Measurements from ENCODE around the gene LHFPL4. TPM values are rescaled to one million over a fixed set of nuclear protein-coding genes. Genes with fewer than 3 reads are reported as not detected.

The LHFPL4 gene
- total RNA-seq, 1 experiment from 2014 or later, result not detected

- POLR2A ChIA-PET (ENCODE audit: unreplicated experiment), result interaction anchor here (0.7 kb wide), 1 partner anchor 849 kb away, joined by 4 read pairs; no protein-coding TSS in a partner anchor
- H4K20me1 ChIP-seq (ENCODE audit: low read length), result no peaks in the 10 kb centered on the region
- no peak overlapping the region for H3K4me2 ChIP-seq (ENCODE audit: low read length)
- H3K27me3 ChIP-seq (ENCODE audit: low read length), result no peaks in the 10 kb centered on the region
- no TSS peak for BruUV-seq (replicated peaks)
- no peaks in the 10 kb centered on the region for H3F3A ChIP-seq (ENCODE audit: low read length, unreplicated experiment)
- no peak overlapping the region for H3K9ac ChIP-seq (ENCODE audit: low read length)
- TF ChIP-seq EZH2 (IDR thresholded peaks at IDR 0.05; ENCODE audit: low read length, unreplicated experiment), result no peak
- no peak for TF ChIP-seq CTCF (conservative IDR thresholded peaks at IDR 0.05; ENCODE audit: low read depth, low read length)
- TF ChIP-seq EZH2phosphoT487 (IDR thresholded peaks at IDR 0.05; ENCODE audit: borderline replicate concordance, low read length), result no peak
- H3K9me3 ChIP-seq (ENCODE audit: low read length), result no peaks in the 10 kb centered on the region
- H3K4me1 ChIP-seq (ENCODE audit: insufficient read depth, low read length), result no peaks in the 10 kb centered on the region
- ATAC-seq (no peak), DNase-seq (no peak)
- no peak overlapping the region for H3K4me3 ChIP-seq (ENCODE audit: low read length)
- H2AFZ ChIP-seq (ENCODE audit: low read length), result no peak overlapping the region
- CTCF ChIA-PET, result interaction anchor here (0.7 to 0.8 kb wide), 2 partner anchors 138 to 521 kb away, joined by 3 to 5 read pairs; no protein-coding TSS in a partner anchor
- H3K27ac ChIP-seq (ENCODE audit: low read length), result no peak overlapping the region
- H3K9me2 ChIP-seq (replicated peaks; ENCODE audit: low read length), result no peaks in the 10 kb centered on the region
- H3K36me3 ChIP-seq (ENCODE audit: low read depth, low read length), result no peaks in the 10 kb centered on the region
- intact Hi-C loops (cut with micrococcal nuclease), result no loop called here
- no peaks in the 10 kb centered on the region for H3K79me2 ChIP-seq (ENCODE audit: low read length)
Measured at GRCh38 chr3:9491506-9491905, 62.1 kb downstream of the LHFPL4 start.

GRCh38 chr3:9485248-9485647 lies 68.4 kb downstream of the LHFPL4 start:
- Histone ChIP-seq H3K9me2 (replicated peaks; ENCODE audit: low read length) (no peaks in the 10 kb centered on the region), H4K20me1 (ENCODE audit: low read length) (no peaks in the 10 kb centered on the region), H3K27me3 (ENCODE audit: low read length) (no peaks in the 10 kb centered on the region), H3K9me3 (ENCODE audit: low read length) (no peaks in the 10 kb centered on the region), H3K36me3 (ENCODE audit: low read depth, low read length) (peaks cover 16% of the 10 kb centered on the region), H2AFZ (ENCODE audit: low read length) (no peak overlapping the region), H3K79me2 (ENCODE audit: low read length) (no peaks in the 10 kb centered on the region), H3F3A (ENCODE audit: low read length, unreplicated experiment) (no peaks in the 10 kb centered on the region), H3K27ac (ENCODE audit: low read length) (no peak overlapping the region), H3K9ac (ENCODE audit: low read length) (no peak overlapping the region), H3K4me2 (ENCODE audit: low read length) (no peak overlapping the region), H3K4me1 (ENCODE audit: insufficient read depth, low read length) (no peaks in the 10 kb centered on the region), H3K4me3 (ENCODE audit: low read length) (no peak overlapping the region)
- ATAC-seq (no peak), DNase-seq (no peak)
- TSS peak; percentile 4 for BruUV-seq (replicated peaks)
- no peak for TF ChIP-seq EZH2phosphoT487 (IDR thresholded peaks at IDR 0.05; ENCODE audit: borderline replicate concordance, low read length)
- TF ChIP-seq EZH2 (IDR thresholded peaks at IDR 0.05; ENCODE audit: low read length, unreplicated experiment), result no peak
- no peak for TF ChIP-seq CTCF (conservative IDR thresholded peaks at IDR 0.05; ENCODE audit: low read depth, low read length)
- ChIA-PET CTCF (no interaction called here), POLR2A (ENCODE audit: unreplicated experiment) (no interaction called here)
- intact Hi-C loops (cut with micrococcal nuclease), result no loop called here

GRCh38 chr3:9480265-9480664 lies 73.4 kb downstream of the LHFPL4 start:
- Histone ChIP-seq H3K9me2 (replicated peaks; ENCODE audit: low read length) (no peaks in the 10 kb centered on the region), H3K36me3 (ENCODE audit: low read depth, low read length) (peaks cover 50% of the 10 kb centered on the region), H3K4me1 (ENCODE audit: insufficient read depth, low read length) (no peaks in the 10 kb centered on the region), H2AFZ (ENCODE audit: low read length) (no peak overlapping the region), H3K4me2 (ENCODE audit: low read length) (no peak overlapping the region), H3K9ac (ENCODE audit: low read length) (no peak overlapping the region), H3F3A (ENCODE audit: low read length, unreplicated experiment) (no peaks in the 10 kb centered on the region), H3K27me3 (ENCODE audit: low read length) (no peaks in the 10 kb centered on the region), H3K9me3 (ENCODE audit: low read length) (no peaks in the 10 kb centered on the region), H3K4me3 (ENCODE audit: low read length) (no peak overlapping the region), H4K20me1 (ENCODE audit: low read length) (no peaks in the 10 kb centered on the region), H3K27ac (ENCODE audit: low read length) (no peak overlapping the region), H3K79me2 (ENCODE audit: low read length) (no peaks in the 10 kb centered on the region)
- intact Hi-C loops (cut with micrococcal nuclease), result no loop called here
- TF ChIP-seq EZH2phosphoT487 (IDR thresholded peaks at IDR 0.05; ENCODE audit: borderline replicate concordance, low read length) (no peak), EZH2 (IDR thresholded peaks at IDR 0.05; ENCODE audit: low read length, unreplicated experiment) (no peak), CTCF (conservative IDR thresholded peaks at IDR 0.05; ENCODE audit: low read depth, low read length) (no peak)
- DNase-seq, result no peak
- ATAC-seq, result no peak
- CTCF ChIA-PET, result interaction anchor here (0.7 kb wide), 1 partner anchor 400 kb away, joined by 5 read pairs; no protein-coding TSS in a partner anchor
- POLR2A ChIA-PET (ENCODE audit: unreplicated experiment), result interaction anchor here (0.6 kb wide), 1 partner anchor 72 kb away, joined by 4 read pairs; no protein-coding TSS in a partner anchor
- no TSS peak for BruUV-seq (replicated peaks)

Measured in PC-3 (cell line).